Endothelial cell of umbilical vein (primary cell): ENCODE data around the gene GTPBP2. TPM values are rescaled to one million over a fixed set of nuclear protein-coding genes. Genes with fewer than 3 reads are reported as not detected.

Source experiments
- BruUV-seq: library from RNA; stranded (reverse); fragments of 400-500 nt; replicated peaks from 2 replicates; lab custom pipeline; 2021; lab: Mats Ljungman, UMichigan
- CTCF ChIA-PET: fragments of 300-600, 350-600 bp; sonication (Branson Sonifier 250); formaldehyde crosslinking; loops from one replicate; lab custom pipeline; 2021; ENCODE audit warnings: antibody characterized with exemption, inconsistent platforms; lab: Charles Lee
- POLR2A ChIA-PET: fragments of 300-600, 350-600 bp; sonication (Branson Sonifier 250); formaldehyde crosslinking; loops from one replicate; lab custom pipeline; 2021; ENCODE audit warnings: antibody characterized with exemption, inconsistent platforms; lab: Charles Lee
- DNase-seq: peaks from one replicate; pipeline ENCODE4 v3.0.0-alpha.2; 2011; ENCODE audit warnings: low read depth, low spot score
- FAIRE-seq: peaks from 2 replicates; lab custom pipeline; 2011; peaks lifted over from hg19 to GRCh38; lab: Jason Lieb, UNC
- H2AFZ ChIP-seq: 2 replicates; pipeline ENCODE4 v1.6.0; 2012; ENCODE audit warnings: low read depth, low read length, control low read depth, inconsistent platforms
- H3K27ac ChIP-seq: 2 replicates; pipeline ENCODE4 v1.5.1; 2011; ENCODE audit warnings: low read depth, mild to moderate bottlenecking, control low read depth, low read length, moderate library complexity; ENCODE audit not compliant: insufficient read depth
- H3K27me3 ChIP-seq, 2 experiments: 2 replicates each; pipeline versions ENCODE4 v1.6.0 to v1.6.1; 2011; ENCODE audit warnings: low read length in 2 of 2, mixed read lengths in 1 of 2; ENCODE audit not compliant: control insufficient read depth in 2 of 2, insufficient read depth in 2 of 2
- H3K36me3 ChIP-seq, 2 experiments: 2 replicates in 1 of 2; 3 replicates in 1 of 2; pipeline ENCODE4 v1.5.1; 2011; ENCODE audit warnings: low read length in 2 of 2, mild to moderate bottlenecking in 1 of 2, moderate library complexity in 1 of 2; ENCODE audit not compliant: control insufficient read depth in 2 of 2, insufficient read depth in 2 of 2; ENCODE audit errors: extremely low read depth in 1 of 2
- H3K4me1 ChIP-seq: 3 replicates; pipeline ENCODE4 v1.5.1; 2011; ENCODE audit warnings: mild to moderate bottlenecking, low read length; ENCODE audit not compliant: control insufficient read depth, insufficient read depth; ENCODE audit errors: extremely low read depth
- H3K4me2 ChIP-seq: 2 replicates; pipeline ENCODE4 v1.6.1; 2011; ENCODE audit warnings: low read length, control low read depth, mixed read lengths; ENCODE audit not compliant: insufficient read depth
- H3K4me3 ChIP-seq, 3 experiments: fragments of 200-600 bp in 1 of 3; sonication (generic), shearing (Covaris generic) in 1 of 3; replicated peaks in 1 of 3; 2 replicates each; pipeline ENCODE4 v1.5.1; 2011 to 2016; ENCODE audit warnings: control low read depth in 3 of 3, low read length in 3 of 3, mild to moderate bottlenecking in 2 of 3, inconsistent platforms in 1 of 3, low read depth in 1 of 3, moderate library complexity in 1 of 3; ENCODE audit not compliant: insufficient read depth in 1 of 3
- H3K79me2 ChIP-seq: 2 replicates; pipeline ENCODE4 v1.6.0; 2012; ENCODE audit warnings: low read length, inconsistent platforms; ENCODE audit not compliant: control insufficient read depth, insufficient read depth
- H3K9ac ChIP-seq: replicated peaks from 2 replicates; pipeline ENCODE3; 2011; ENCODE audit warnings: low read length, control low read depth; ENCODE audit not compliant: insufficient read depth; ENCODE audit errors: extremely low read depth
- H3K9me1 ChIP-seq: replicated peaks from 3 replicates; pipeline ENCODE4 v1.6.0; 2011; ENCODE audit warnings: mild to moderate bottlenecking, low read length; ENCODE audit not compliant: control insufficient read depth, insufficient read depth; ENCODE audit errors: extremely low read depth
- H3K9me3 ChIP-seq: replicated peaks from 2 replicates; pipeline ENCODE4 v1.5.1; 2012; ENCODE audit warnings: low read length, inconsistent platforms; ENCODE audit not compliant: control insufficient read depth, insufficient read depth
- H4K20me1 ChIP-seq: replicated peaks from 2 replicates; pipeline ENCODE3; 2011; ENCODE audit warnings: mild to moderate bottlenecking, low read length; ENCODE audit not compliant: control insufficient read depth, insufficient read depth; ENCODE audit errors: extremely low read depth
- FOS ChIP-seq: IDR thresholded peaks from 2 replicates; pipeline ENCODE4 v1.6.1; 2011; ENCODE audit warnings: mild to moderate bottlenecking, low read length, moderate library complexity, borderline replicate concordance; ENCODE audit not compliant: insufficient read depth
- GATA2 ChIP-seq: IDR thresholded peaks from 2 replicates; pipeline ENCODE4 v1.7.0; 2011; ENCODE audit warnings: low read depth, mild to moderate bottlenecking, moderate library complexity, mixed read lengths, low read length; ENCODE audit not compliant: insufficient read length, insufficient read depth
- POLR2A ChIP-seq: IDR thresholded peaks from 2 replicates; pipeline ENCODE4 v1.6.1; 2012; ENCODE audit warnings: low read depth, mild to moderate bottlenecking, control low read depth, low read length
- POLR2AphosphoS5 ChIP-seq: IDR thresholded peaks from 2 replicates; pipeline ENCODE4 v1.6.1; 2012; ENCODE audit warnings: low read depth, mild to moderate bottlenecking, control low read depth, low read length, moderate library complexity; ENCODE audit not compliant: insufficient read depth
- dilution Hi-C: fragments of 300-500 bp; cut with MboI; formaldehyde crosslinking; loops from one replicate; pipeline ENCODE4 v1.15.0; 2019; ENCODE audit warnings: low sequenced_read_pairs; ENCODE audit not compliant: extremely low pct_ligation_motif_present
- intact Hi-C: fragments of 100-400 bp; cut with micrococcal nuclease; formaldehyde crosslinking; loops from one replicate; pipeline ENCODE4 v1.10.0; 2022
- polyA plus RNA-seq, 4 experiments: library from polyadenylated mRNA; depleted of rRNA in 3 of 4; stranded (reverse) in 3 of 4; unstranded in 1 of 4; fragments of >200 nt; gene quantifications; 2 replicates each; pipeline versions ENCODE4 v1.2.1 to v1.2.3, GENCODE V29; 2011 to 2012; ENCODE audit warnings: missing spikeins in 1 of 4
- total RNA-seq: library from RNA; stranded (reverse); gene quantifications from 2 replicates; pipeline ENCODE4 v1.2.3, GENCODE V29; 2021
- TF ChIP-seq, protein P1 (sequence below): IDR thresholded peaks from 2 replicates; pipeline ENCODE4 v1.6.1; 2011; ENCODE audit not compliant: insufficient read depth, insufficient read length
- TF ChIP-seq, protein P2 (sequence below), 2 donors: IDR thresholded peaks; 1 replicate in 1 of 2; 2 replicates in 1 of 2; pipeline ENCODE4 v1.5.1; 2011; ENCODE audit warnings: low read length in 2 of 2, mild to moderate bottlenecking in 2 of 2, moderate library complexity in 2 of 2, control low read depth in 1 of 2, inconsistent platforms in 1 of 2, low read depth in 1 of 2; ENCODE audit not compliant: insufficient read depth in 1 of 2; ENCODE audit errors: extremely low read depth in 1 of 2

The GTPBP2 gene
- total and polyA plus RNA-seq, 2 donors (not counting 3 experiments of a cell fraction or from before 2014, with no cell fraction given), result 87.1 to 112 TPM

DNA sequence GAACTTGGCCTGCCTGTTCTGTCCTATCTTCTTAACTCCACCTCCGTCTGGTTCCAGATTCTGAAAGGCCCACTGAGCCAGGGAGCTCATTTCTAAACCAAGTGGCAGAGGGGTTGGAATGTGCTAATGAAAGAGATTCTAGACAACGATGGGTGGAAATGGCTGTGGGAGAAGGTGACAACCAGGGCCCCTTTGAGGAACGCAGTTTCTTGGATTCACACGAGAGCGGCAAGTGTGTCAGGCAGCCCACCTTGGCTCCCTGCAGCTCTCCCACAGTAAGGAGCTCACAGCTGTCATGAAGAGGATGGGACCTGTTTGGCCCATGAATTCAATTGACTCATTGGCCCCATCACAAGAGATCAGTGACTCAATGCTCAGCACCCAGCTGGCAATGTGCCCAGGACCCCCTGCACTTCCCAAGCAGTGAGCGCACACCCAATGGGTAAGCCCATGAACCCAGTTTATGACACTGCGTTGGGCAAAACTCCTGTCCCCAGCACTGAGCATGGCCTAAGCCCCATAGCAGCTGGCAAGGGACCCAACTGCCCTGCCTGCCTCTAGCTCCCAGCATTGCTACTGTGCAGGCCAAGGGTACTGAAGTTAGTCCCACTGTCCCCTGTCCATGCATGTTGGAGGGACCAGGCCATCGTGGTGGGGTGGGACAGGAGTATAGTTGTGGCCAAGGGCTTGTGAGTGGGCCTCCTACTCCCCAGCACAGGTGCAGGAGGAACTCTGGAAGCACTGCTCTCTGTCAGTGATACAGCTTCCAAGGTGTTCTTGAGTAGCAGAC is 42.1 kb upstream of the GTPBP2 start:
- TF ChIP-seq GATA2, result no peak
- TF ChIP-seq, protein P1, sequence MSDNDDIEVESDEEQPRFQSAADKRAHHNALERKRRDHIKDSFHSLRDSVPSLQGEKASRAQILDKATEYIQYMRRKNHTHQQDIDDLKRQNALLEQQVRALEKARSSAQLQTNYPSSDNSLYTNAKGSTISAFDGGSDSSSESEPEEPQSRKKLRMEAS, result no peak
- no peak for TF ChIP-seq POLR2A
- no peak for TF ChIP-seq FOS
- TF ChIP-seq POLR2AphosphoS5, result no peak
- TF ChIP-seq, protein P2, sequence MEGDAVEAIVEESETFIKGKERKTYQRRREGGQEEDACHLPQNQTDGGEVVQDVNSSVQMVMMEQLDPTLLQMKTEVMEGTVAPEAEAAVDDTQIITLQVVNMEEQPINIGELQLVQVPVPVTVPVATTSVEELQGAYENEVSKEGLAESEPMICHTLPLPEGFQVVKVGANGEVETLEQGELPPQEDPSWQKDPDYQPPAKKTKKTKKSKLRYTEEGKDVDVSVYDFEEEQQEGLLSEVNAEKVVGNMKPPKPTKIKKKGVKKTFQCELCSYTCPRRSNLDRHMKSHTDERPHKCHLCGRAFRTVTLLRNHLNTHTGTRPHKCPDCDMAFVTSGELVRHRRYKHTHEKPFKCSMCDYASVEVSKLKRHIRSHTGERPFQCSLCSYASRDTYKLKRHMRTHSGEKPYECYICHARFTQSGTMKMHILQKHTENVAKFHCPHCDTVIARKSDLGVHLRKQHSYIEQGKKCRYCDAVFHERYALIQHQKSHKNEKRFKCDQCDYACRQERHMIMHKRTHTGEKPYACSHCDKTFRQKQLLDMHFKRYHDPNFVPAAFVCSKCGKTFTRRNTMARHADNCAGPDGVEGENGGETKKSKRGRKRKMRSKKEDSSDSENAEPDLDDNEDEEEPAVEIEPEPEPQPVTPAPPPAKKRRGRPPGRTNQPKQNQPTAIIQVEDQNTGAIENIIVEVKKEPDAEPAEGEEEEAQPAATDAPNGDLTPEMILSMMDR (IDR thresholded peaks at IDR 0.05; ENCODE audit: extremely low read depth in 1 of 2, insufficient read depth in 1 of 2, low read depth in 1 of 2, low read length in 2 of 2), result no peak
- H3K4me2 ChIP-seq, result no peak overlapping the region
- no peaks in the 10 kb centered on the region for H3K9me1 ChIP-seq
- no peak overlapping the region for H3K9ac ChIP-seq
- no peak for DNase-seq
- no peaks in the 10 kb centered on the region for H4K20me1 ChIP-seq
- dilution Hi-C loops, result no loop called here
- intact Hi-C loops, result no loop called here
- H3K27me3 ChIP-seq, result no peaks in the 10 kb centered on the region
- H3K4me3 ChIP-seq, result no peak overlapping the region
- peaks cover 2 to 32% of the 10 kb centered on the region in 2 experiments for H3K36me3 ChIP-seq
- ChIA-PET CTCF (interaction anchor here (0.8 to 7.1 kb wide), 9 partner anchors 9 to 408 kb away, joined by 3 to 177 read pairs (median 12); partner anchors contain the start of gene VEGFA), POLR2A (interaction anchor here (1.1 kb wide), 1 partner anchor 99 kb away, joined by 3 read pairs; the partner anchor contains the start of gene VEGFA)
- no peak overlapping the region for H3K27ac ChIP-seq
- no TSS peak for BruUV-seq
- no peaks in the 10 kb centered on the region for H3K9me3 ChIP-seq
- FAIRE-seq, result no peak
- peaks cover 5% of the 10 kb centered on the region for H3K4me1 ChIP-seq
- no peak overlapping the region for H2AFZ ChIP-seq
- H3K79me2 ChIP-seq, result no peaks in the 10 kb centered on the region
